PC-9 (cell line): ENCODE data around the gene RELB. TPM values are rescaled to one million over a fixed set of nuclear protein-coding genes. Genes with fewer than 3 reads are reported as not detected.

Experiments
- BruUV-seq: library from RNA; stranded (reverse); fragments of 400-500 nt; replicated peaks from 2 replicates; lab custom pipeline; 2021; lab: Mats Ljungman, UMichigan
- CTCF ChIA-PET: fragments of 300-600 bp; sonication (Branson Sonifier 250); formaldehyde crosslinking; loops from one replicate; lab custom pipeline; 2022; ENCODE audit warnings: antibody characterized with exemption; lab: Charles Lee
- POLR2A ChIA-PET: fragments of 300-600 bp; sonication (Branson Sonifier 250); formaldehyde crosslinking; loops from one replicate; lab custom pipeline; 2022; ENCODE audit warnings: antibody characterized with exemption; ENCODE audit not compliant: unreplicated experiment; lab: Charles Lee
- DNase-seq, 2 experiments: peaks; one replicate each; pipeline versions ENCODE4 v3.0.0 to v3.0.0-alpha.2; 2015 to 2022; ENCODE audit warnings: mixed read lengths in 1 of 2
- H2AFZ ChIP-seq: fragments of 200-600 bp; sonication (generic); 2 replicates; pipeline ENCODE4 v1.8.1; 2017; ENCODE audit warnings: antibody characterized with exemption
- H3F3A ChIP-seq: fragments of 200-600 bp; sonication (generic); 2 replicates; pipeline ENCODE4 v1.8.1; 2017; ENCODE audit warnings: antibody characterized with exemption, mild to moderate bottlenecking, low read depth; ENCODE audit not compliant: insufficient read depth
- H3K27ac ChIP-seq: fragments of 200-600 bp; sonication (generic); 2 replicates; pipeline ENCODE4 v1.6.1; 2016; ENCODE audit warnings: mixed run types
- H3K27me3 ChIP-seq: fragments of 200-600 bp; sonication (generic); 2 replicates; pipeline ENCODE4 v1.6.1; 2016; ENCODE audit warnings: low read depth, mixed run types; ENCODE audit not compliant: insufficient read depth
- H3K36me3 ChIP-seq: fragments of 200-600 bp; sonication (generic); 2 replicates; pipeline ENCODE4 v1.6.1; 2016; ENCODE audit warnings: low read depth, mixed run types
- H3K4me1 ChIP-seq: fragments of 200-600 bp; sonication (generic); replicated peaks from 2 replicates; pipeline ENCODE4 v1.6.1; 2016; ENCODE audit warnings: mixed run types; ENCODE audit not compliant: insufficient read depth
- H3K4me2 ChIP-seq: fragments of 200-600 bp; sonication (generic); 2 replicates; pipeline ENCODE4 v1.6.1; 2017; ENCODE audit warnings: mixed run types
- H3K4me3 ChIP-seq: fragments of 200-600 bp; sonication (generic); 2 replicates; pipeline ENCODE4 v1.6.1; 2016; ENCODE audit warnings: mixed run types
- H3K79me2 ChIP-seq: fragments of 200-600 bp; sonication (generic); 2 replicates; pipeline ENCODE4 v1.6.1; 2017; ENCODE audit warnings: low read depth, mixed run types
- H3K9me2 ChIP-seq: fragments of 200-600 bp; sonication (generic); 2 replicates; pipeline ENCODE4 v1.8.1; 2017; ENCODE audit warnings: mild to moderate bottlenecking; ENCODE audit not compliant: insufficient read depth
- H3K9me3 ChIP-seq: fragments of 200-600 bp; sonication (generic); 2 replicates; pipeline ENCODE4 v1.8.1; 2016; ENCODE audit warnings: low read depth; ENCODE audit not compliant: insufficient read depth
- H4K20me1 ChIP-seq: fragments of 200-600 bp; sonication (generic); 2 replicates; pipeline ENCODE4 v1.8.1; 2017; ENCODE audit not compliant: insufficient read depth
- EZH2 ChIP-seq: fragments of 200-600 bp; sonication (generic); IDR thresholded peaks from 2 replicates; pipeline ENCODE4 v1.8.0; 2017; ENCODE audit warnings: antibody characterized with exemption, low read depth
- intact Hi-C: fragments of 100-400 bp; cut with micrococcal nuclease; formaldehyde crosslinking; loops from one replicate; pipeline ENCODE4 v1.10.0; 2022; ENCODE audit not compliant: unreplicated experiment
- total RNA-seq: library from RNA; stranded (reverse); gene quantifications from 2 replicates; pipeline ENCODE4 v1.2.3, GENCODE V29; 2021
- TF ChIP-seq, protein P1 (sequence below): fragments of 200-600 bp; sonication (generic); conservative IDR thresholded peaks from 2 replicates; pipeline ENCODE4 v1.6.1; 2017; ENCODE audit warnings: mixed run types, antibody characterized with exemption, mild to moderate bottlenecking, moderate library complexity

RELB gene
- total RNA-seq, 1 experiment from 2014 or later = 5.8 TPM

DNA sequence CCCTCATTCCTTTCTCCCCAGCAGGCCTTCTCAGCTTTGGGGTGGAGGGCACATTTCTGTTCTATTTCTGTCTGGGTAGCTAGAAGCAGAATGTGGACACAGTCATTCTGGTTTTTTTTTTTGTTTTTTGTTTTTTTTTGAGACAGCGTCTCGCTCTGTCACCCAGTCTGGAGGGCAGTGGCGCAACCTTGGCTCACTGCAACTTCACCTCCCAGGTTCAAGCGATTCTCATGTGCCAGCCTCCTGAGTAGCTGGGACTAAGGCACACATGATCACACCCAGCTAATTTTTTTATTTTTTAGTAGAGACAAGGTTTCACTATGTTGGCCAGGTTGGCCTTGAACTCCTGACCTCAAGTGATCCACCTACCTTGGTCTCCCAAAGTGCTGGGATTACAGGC, 25.8 kb upstream of the RELB start:
- Histone ChIP-seq H3K27me3 (no peaks in the 10 kb centered on the region), H4K20me1 (peaks cover 10% of the 10 kb centered on the region), H3K9me3 (no peaks in the 10 kb centered on the region), H3F3A (peaks cover 15% of the 10 kb centered on the region; the same call in 1 of the 2 replicates), H3K9me2 (no peaks in the 10 kb centered on the region), H3K4me1 (no peaks in the 10 kb centered on the region), H3K4me3 (no peak overlapping the region), H2AFZ (no peak overlapping the region), H3K4me2 (no peak overlapping the region), H3K36me3 (peaks cover 36% of the 10 kb centered on the region), H3K79me2 (no peaks in the 10 kb centered on the region), H3K27ac (no peak overlapping the region)
- TF ChIP-seq, protein P1, sequence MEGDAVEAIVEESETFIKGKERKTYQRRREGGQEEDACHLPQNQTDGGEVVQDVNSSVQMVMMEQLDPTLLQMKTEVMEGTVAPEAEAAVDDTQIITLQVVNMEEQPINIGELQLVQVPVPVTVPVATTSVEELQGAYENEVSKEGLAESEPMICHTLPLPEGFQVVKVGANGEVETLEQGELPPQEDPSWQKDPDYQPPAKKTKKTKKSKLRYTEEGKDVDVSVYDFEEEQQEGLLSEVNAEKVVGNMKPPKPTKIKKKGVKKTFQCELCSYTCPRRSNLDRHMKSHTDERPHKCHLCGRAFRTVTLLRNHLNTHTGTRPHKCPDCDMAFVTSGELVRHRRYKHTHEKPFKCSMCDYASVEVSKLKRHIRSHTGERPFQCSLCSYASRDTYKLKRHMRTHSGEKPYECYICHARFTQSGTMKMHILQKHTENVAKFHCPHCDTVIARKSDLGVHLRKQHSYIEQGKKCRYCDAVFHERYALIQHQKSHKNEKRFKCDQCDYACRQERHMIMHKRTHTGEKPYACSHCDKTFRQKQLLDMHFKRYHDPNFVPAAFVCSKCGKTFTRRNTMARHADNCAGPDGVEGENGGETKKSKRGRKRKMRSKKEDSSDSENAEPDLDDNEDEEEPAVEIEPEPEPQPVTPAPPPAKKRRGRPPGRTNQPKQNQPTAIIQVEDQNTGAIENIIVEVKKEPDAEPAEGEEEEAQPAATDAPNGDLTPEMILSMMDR = no peak
- TF ChIP-seq EZH2 = no peak
- POLR2A ChIA-PET = no interaction called here
- CTCF ChIA-PET = no interaction called here
- DNase-seq = no peak
- intact Hi-C loops = no loop called here
- no TSS peak for BruUV-seq

DNA sequence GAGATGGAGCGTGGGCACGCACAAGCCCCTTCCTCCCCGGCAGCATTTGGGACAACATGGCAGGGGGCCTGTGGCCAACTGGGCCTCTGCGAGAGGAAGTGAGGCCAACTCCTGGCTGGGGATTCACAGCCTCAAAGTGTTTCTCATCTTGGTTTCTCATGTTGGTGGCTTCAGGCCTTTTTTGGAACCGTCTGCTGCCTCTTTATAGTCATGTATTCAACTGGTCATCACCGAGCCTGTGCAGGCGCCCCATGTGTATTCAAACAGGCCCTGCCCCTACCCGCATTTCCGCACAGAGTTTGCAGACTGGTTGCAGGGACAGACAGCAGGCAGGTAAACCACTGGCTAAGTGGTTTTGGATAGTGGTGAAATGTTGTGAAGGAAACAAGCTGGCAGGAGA, 17.3 kb upstream of the RELB start:
- H3K9me3 ChIP-seq = no peaks in the 10 kb centered on the region
- TF ChIP-seq, protein P1 = no peak
- no peak for TF ChIP-seq EZH2
- H3K79me2 ChIP-seq = no peaks in the 10 kb centered on the region
- H3K4me1 ChIP-seq = no peaks in the 10 kb centered on the region
- ChIA-PET CTCF (no interaction called here), POLR2A (no interaction called here)
- no peak overlapping the region for H3K4me2 ChIP-seq
- peaks cover 30% of the 10 kb centered on the region; the same call in 1 of the 2 replicates for H3K36me3 ChIP-seq
- no peak overlapping the region for H2AFZ ChIP-seq
- intact Hi-C loops = no loop called here
- H3K4me3 ChIP-seq = no peak overlapping the region
- H3K9me2 ChIP-seq = no peaks in the 10 kb centered on the region
- H4K20me1 ChIP-seq = peaks cover 5% of the 10 kb centered on the region; the same call in 1 of the 2 replicates
- peaks cover 15% of the 10 kb centered on the region; the same call in 1 of the 2 replicates for H3F3A ChIP-seq
- BruUV-seq = no TSS peak
- no peaks in the 10 kb centered on the region for H3K27me3 ChIP-seq
- no peak for DNase-seq
- H3K27ac ChIP-seq = no peak overlapping the region

DNA sequence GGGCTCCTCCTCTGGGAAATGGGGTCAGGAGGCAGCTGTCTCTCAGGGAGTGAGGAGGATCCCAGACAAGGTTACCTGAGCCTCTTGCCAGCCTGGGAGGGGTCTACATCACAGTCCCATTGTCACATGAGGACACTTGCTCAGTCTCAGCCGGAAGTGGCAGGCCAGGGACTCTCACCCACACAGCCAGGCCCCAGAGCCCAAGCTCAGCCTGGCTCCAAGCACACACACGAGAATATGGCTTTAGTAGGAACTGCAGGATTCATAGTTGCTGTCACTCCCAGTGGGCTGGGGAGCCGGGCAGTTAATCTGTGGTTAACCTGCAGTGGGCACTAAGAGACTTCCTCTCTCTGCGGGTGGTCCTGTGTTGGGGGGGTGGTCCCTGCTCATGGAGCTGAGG, 15.8 kb upstream of the RELB start:
- intact Hi-C loops = no loop called here
- Histone ChIP-seq H3K27ac (no peak overlapping the region), H3K79me2 (no peaks in the 10 kb centered on the region), H3K9me3 (no peaks in the 10 kb centered on the region), H2AFZ (no peak overlapping the region), H3K9me2 (no peaks in the 10 kb centered on the region), H3K4me3 (no peak overlapping the region), H3K4me1 (no peaks in the 10 kb centered on the region), H3K27me3 (no peaks in the 10 kb centered on the region), H3K4me2 (no peak overlapping the region), H3K36me3 (peaks cover 24% of the 10 kb centered on the region; the same call in 1 of the 2 replicates), H3F3A (peaks cover 10% of the 10 kb centered on the region; the same call in 1 of the 2 replicates), H4K20me1 (peaks cover 7% of the 10 kb centered on the region)
- BruUV-seq = no TSS peak
- CTCF ChIA-PET = interaction anchor here (0.5 kb wide), 1 partner anchor 30 kb away, joined by 3 read pairs; no protein-coding TSS in a partner anchor
- no peak for DNase-seq
- no peak for TF ChIP-seq EZH2
- TF ChIP-seq, protein P1 = no peak
- POLR2A ChIA-PET = no interaction called here
